Measurements from ENCODE around the gene MPZL1.

DNA sequence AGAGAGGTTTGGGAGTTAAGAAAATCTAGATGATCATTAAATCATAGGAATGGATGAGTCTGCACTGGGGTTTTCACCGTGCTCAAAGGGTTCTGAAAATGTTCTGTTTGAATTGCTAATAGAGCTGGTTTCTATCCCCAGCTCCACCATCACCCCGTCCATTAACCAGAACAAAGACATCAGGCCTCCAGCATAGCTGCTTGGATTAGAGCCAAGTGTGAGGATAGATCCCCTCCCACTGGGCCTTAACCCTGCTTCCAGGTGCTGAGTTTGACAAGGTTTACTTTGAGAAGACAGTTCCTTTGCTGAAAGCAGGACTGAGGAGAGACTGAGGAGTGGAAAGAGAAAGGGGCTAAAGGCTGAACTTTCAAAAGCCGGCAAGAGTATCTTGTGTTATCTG lies 48.3 kb downstream of the MPZL1 start:
- no peak for TF ChIP-seq POLR2A (IDR thresholded peaks at IDR 0.05)
- TF ChIP-seq, protein P1, sequence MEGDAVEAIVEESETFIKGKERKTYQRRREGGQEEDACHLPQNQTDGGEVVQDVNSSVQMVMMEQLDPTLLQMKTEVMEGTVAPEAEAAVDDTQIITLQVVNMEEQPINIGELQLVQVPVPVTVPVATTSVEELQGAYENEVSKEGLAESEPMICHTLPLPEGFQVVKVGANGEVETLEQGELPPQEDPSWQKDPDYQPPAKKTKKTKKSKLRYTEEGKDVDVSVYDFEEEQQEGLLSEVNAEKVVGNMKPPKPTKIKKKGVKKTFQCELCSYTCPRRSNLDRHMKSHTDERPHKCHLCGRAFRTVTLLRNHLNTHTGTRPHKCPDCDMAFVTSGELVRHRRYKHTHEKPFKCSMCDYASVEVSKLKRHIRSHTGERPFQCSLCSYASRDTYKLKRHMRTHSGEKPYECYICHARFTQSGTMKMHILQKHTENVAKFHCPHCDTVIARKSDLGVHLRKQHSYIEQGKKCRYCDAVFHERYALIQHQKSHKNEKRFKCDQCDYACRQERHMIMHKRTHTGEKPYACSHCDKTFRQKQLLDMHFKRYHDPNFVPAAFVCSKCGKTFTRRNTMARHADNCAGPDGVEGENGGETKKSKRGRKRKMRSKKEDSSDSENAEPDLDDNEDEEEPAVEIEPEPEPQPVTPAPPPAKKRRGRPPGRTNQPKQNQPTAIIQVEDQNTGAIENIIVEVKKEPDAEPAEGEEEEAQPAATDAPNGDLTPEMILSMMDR (IDR thresholded peaks at IDR 0.05) = no peak

Data from breast epithelium (tissue), 3 donors.